ENCODE data around the gene FHIP1B.

DNA sequence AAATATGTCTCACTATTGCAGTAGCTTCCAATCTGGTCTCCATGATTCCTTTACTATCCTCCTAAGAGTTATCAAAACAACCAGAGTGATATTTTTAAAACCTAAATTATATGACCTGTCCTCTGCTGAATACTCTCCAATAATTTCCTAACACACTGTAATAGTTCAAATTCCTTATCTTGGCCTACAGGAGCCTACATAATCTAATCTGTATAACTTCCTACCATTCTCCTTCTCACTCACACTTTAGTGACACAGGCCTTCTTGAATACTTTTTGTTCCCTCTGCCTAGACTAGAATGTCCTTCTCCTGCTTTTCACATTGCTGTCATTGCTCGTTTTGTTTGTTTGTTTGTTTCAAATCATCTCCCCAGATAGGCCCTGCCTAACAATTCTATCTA is 9.4 kb downstream of the FHIP1B start:
- TF ChIP-seq, protein P1, sequence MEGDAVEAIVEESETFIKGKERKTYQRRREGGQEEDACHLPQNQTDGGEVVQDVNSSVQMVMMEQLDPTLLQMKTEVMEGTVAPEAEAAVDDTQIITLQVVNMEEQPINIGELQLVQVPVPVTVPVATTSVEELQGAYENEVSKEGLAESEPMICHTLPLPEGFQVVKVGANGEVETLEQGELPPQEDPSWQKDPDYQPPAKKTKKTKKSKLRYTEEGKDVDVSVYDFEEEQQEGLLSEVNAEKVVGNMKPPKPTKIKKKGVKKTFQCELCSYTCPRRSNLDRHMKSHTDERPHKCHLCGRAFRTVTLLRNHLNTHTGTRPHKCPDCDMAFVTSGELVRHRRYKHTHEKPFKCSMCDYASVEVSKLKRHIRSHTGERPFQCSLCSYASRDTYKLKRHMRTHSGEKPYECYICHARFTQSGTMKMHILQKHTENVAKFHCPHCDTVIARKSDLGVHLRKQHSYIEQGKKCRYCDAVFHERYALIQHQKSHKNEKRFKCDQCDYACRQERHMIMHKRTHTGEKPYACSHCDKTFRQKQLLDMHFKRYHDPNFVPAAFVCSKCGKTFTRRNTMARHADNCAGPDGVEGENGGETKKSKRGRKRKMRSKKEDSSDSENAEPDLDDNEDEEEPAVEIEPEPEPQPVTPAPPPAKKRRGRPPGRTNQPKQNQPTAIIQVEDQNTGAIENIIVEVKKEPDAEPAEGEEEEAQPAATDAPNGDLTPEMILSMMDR (IDR thresholded peaks at IDR 0.05) = no peak
- TF ChIP-seq POLR2A (IDR thresholded peaks at IDR 0.05) = no peak
